ENCODE results near the gene WDPCP.

- TF ChIP-seq CTCF (conservative IDR thresholded peaks at IDR 0.05 in 1 of 2, IDR thresholded peaks at IDR 0.05 in 1 of 2; ENCODE audit: extremely low read depth in 1 of 2, insufficient read depth in 1 of 2, low read depth in 1 of 2, low read length in 2 of 2): no peak
- no peak for TF ChIP-seq EZH2 (IDR thresholded peaks at IDR 0.05; ENCODE audit: borderline replicate concordance, low read length)
These were observed 7.5 kb downstream of the WDPCP start for GRCh38 chr2:63580651-63581297.

Measured in mammary epithelial cell (primary cell).